HG03139 (cell line): Measurements from ENCODE around the gene LCK.
"Not testable (repeated sequence)": the region's sequence is repeated elsewhere in the genome, so short reads cannot be mapped to it uniquely, and the experiment has no call there.

Source experiments
- ATAC-seq: cut with Tn5 transposase; IDR thresholded peaks from one replicate; pipeline ENCODE4 v1.9.1; 2021; ENCODE audit not compliant: unreplicated experiment

LCK gene

GRCh38 chr1:32239790-32240139 is 11.3 kb upstream of the LCK start:
- ATAC-seq = no peak

DNA sequence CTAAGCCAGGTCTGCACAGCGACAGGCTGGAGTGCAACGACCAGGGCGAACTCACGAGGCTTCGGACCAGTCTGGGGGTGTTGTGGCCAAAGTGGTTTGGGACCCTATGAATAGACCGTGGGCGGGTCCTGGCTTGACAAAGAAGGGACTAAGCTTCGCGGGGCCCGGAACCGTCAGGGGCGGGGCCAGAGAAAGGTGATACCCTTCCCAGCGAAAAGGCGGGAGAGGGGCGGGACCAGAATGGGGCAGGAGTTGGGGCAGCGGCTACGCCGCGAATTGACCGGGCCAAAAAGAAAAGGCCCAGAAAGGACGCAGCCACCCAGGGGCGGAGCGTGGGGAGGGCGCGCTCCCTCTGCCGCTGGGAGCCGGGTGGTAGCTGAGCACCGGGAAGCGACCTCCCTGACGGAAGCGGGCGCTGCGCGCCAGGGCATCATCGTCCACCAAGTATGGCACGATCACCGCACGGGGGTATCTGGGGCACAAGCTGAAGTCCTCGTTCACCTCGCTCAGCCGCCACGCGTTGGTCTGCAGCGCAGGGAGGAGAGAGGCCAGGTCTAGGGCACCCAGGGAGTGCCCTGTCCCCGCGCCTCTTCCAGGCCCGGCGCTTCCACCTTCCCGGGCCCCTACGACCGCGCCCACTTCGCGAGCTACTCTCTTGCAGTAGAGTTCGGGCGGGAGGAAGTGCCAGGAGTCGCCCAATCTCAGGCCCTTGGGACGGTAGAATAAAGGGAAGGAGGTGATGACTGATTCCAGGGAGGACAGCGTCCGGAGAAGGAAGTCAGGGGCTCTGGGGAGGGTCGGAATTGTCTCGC is 10.7 kb upstream of the LCK start:
- no peak for ATAC-seq

DNA sequence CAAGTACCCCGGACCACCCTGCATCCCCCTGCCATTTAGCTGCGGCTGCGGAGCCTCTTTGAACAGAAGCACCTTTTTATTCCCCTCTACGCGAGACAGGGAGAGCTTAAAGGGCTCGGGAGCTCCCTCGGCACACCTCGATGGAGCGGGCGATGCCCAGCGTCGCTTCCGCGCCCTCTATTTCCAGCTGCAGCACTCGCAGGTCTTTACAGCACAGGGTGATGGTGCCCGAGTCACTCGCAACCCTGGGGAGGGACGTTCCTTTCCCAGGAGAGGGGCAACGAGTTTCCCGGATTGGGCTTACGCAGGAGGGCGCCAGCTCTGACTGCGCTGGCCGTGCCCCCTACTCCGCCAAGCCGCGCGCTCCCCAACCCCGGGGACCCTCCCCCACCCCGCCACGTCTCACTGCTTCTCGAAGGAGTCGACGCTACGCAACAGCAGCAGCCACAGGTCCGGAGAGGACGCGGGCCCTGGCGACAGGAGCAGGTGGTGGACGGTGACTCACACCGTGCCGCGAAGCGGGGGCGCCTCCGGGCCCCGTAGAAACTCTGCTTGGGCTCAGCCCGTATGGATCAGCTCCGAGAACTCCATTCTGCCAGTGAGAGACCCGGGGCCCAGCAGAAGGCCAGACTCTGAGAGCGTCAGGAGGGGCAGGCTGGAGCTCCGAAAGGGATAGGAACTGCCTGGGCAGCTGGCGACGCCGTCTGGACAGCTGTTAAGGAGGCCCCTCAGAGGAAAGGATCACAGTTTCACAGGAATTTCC is 9.9 kb upstream of the LCK start:
- no peak for ATAC-seq

DNA sequence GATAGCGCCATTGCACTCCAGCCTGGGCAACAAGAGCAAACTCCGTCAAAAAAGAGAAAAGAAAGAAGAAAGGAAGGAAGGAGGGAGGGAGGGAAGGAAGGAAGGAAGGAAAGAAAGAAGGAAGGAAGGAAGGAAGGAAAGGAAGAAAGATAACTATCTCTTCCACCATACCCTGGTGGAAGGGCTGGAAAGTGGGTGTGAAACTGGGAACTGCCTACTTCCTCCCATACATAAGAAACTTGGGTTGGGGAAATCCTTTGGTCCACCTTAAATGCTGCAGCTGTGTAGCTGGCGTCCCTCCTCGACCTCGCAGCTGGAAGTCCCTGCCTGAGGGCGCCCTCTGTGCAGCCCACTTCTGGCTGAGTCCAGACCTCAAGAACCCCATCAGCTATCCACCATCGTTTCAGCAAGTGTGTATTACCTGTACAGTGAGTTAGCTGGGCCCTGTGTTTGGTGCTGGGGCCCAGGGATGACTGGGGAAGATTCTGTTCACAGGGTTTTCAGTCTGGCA is 8.7 kb upstream of the LCK start:
- no peak for ATAC-seq

DNA sequence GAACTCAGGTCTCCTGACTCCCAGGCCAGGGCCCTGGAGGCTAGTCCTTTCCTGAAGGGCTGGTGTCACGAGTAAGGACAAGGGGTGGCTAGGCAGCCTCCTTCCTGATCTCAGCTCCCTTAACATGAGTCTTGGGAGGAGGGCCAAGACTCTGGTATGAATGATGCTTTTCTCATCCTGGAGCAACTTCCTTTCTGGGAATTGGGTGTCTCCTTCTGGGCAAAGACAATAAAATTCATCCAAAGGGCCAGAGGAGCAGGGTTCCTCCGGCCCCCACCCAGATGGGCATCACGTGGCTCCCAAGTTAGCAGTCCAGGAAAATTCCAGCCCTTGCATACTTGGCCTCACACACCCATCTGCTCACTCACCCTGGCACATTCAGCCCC is 4.2 kb upstream of the LCK start, which contains the start of gene FAM167B:
Gene FAM167B (plus strand): TSS at position 335 of the 386 bp plus-strand sequence. CDS start 200 bp downstream, outside the sequence.
- no peak for ATAC-seq

DNA sequence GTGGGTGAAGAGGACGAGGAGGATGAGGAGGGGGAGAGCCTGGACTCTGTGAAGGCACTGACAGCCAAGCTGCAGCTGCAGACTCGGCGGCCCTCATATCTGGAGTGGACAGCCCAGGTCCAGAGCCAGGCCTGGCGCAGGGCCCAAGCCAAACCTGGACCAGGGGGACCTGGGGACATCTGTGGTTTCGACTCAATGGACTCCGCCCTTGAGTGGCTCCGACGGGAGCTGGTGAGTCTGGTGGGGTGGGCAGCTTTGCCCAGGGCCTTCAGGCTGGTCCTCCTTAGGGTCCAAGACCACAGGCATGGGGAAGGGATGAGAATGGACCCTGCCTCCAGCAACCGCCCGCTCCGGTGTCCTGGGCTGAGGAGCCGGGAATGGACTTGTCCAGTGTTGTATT is 3.6 kb upstream of the LCK start:
- no peak for ATAC-seq

DNA sequence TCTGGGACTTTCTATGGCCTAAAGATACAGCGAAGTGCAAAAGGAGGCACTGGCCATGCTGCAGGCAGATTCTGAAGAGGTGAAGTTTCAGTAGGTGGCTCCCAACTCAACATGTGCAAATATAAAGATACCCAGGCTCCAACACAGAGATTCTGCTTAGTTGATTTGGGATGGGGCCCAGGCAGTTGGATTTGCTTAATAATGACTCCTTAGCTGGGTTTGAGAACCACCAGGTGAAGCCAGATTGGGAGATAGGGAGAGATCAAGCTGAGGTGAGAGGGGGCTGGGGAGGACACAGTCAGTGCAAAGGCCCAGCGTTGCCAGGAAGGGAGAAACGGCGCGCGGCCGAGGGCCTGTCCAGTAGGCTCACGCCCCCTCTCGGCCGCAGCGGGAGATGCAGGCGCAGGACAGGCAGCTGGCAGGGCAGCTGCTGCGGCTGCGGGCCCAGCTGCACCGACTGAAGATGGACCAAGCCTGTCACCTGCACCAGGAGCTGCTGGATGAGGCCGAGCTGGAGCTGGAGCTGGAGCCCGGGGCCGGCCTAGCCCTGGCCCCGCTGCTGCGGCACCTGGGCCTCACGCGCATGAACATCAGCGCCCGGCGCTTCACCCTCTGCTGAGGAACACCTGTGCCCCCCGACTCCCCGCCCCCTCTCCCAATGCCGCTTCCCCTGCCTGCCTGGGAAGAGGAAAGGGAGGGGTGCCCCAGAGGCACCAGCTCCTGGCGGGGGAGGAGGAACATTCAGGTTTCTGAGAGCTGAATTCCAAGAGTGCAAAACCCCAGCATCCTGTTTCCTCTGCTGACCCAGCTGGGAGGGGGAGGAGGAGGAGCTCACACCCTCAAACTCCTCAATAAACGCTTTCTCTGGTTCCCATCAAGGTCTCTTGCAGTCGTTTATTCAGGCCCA is 2.8 kb upstream of the LCK start:
- no peak for ATAC-seq

GRCh38 chr1:32249831-32250525 is 1.1 kb upstream of the LCK start:
- peak; percentile 57 for ATAC-seq

DNA sequence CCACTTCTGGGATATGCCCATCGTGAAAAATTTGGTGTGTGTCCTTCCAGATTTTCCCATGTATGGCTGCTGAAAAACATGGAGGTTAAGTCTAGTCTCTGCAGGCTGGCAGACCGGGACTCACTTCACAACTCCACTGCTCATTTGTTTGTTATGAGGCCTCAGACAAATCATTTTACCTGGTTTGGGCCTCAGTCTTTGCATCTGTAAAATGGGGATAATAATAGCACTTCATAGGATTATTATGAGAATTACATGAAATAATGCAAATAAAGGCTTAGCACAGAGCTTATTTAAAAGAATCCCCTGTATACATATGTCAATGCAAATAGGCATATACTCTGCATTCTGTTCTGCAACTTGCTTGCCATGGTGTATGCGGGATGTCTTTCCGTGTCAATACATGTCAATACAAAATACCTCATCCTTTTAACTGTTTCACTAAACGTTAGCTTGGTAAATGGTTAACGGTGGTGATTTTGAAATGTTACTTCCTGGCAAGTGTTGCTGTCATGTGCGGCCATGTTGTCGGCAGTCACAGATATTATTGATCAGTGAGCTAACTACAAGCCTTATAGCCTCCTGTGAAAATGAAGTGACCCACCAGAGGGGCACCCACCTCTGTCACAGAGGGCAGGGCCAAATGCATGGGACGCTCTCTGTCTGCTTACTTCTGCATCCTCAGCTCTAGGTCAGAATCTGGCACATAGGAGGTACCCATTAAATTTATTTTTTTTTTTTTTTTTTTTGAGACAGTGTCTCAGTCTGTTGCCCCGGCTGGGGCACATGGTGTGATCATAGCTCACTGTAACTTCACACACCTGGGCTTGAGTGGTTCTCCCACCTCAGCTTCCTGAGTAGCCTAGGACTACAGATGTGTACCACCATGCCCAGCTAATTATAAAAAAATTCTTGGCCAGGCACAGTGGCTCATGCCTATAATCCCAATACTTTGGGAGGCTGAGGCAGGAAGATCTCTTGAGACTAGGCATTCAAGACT is 4.3 kb downstream of the LCK start:
- no peak for ATAC-seq

GRCh38 chr1:32256473-32257226 is 5.6 kb downstream of the LCK start:
- no peak for ATAC-seq

GRCh38 chr1:32257227-32257508 is 6.1 kb downstream of the LCK start:
- ATAC-seq = no peak

GRCh38 chr1:32263236-32263593 is 12.2 kb downstream of the LCK start:
- not testable (repeated sequence) for ATAC-seq

- ATAC-seq = no peak
Observed at GRCh38 chr1:32263744-32264143, 12.7 kb downstream of the LCK start.

DNA sequence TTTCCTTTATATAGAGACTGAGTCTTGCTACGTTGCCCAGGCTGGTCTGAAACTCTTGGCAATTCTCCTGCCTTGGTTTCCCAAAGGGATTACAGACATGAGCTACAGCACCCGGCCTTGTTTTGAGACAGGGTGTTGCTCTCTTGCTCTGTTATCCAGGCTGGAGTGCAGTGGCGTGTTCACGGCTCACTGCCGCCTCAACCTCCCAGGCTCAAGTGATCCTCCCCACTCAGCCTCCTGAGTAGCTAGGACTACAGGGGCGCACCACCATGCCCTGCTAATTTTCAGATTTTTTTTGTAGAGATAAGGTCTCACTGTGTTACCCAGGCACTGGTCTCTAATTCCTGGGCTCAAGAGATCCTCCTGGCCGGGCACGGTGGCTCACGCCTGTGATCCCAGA is 14.8 kb downstream of the LCK start:
- ATAC-seq = no peak

DNA sequence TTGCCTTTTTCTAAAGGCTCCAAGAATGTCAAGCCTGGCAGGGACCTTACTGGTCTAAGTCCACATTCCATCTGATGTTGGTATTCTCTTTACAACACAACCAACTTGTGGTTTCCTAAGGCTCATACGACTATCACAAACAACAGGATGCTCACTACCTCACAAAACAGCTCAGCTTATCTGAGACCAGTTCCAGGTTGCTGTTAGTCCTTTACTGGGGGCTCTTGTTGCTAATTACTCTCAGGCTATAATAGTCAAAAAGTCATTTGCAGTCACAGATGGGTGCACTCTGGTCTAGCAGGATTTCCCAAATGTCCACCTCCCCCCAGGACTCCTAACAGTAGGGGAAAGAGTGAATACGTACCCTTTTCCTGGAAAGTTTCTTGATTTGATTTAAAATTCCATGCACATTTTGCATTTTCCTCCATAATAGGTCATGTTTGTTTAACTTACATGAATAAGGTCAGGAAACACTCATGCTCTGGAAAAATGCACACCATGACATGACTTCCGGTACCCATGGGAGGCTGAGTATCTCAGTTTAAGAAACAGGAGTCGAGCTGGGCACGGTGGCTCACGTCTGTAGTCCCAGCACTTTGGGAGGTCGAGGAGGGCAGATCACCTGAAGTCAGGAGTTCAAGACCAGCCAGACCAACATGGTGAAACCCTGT is 16.0 kb downstream of the LCK start:
- no peak for ATAC-seq

DNA sequence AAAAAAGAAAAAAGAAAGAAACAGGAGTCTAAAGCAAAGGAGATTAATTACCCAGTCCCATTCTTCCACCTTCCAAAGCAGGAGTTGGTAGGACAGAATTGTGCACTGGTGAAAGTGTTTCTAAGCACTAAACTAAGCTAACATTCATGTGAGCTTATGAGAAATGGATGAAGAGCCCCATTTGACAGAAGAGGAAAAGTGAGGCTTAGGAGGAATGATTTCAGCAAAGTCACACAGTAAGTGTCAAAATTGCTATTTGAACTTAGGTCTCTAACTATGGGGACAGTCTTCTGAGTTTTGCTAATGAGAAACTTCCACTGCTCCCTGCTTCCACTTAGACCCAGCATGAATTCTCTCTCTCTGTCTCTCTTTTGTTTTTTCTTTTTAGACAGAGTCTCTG is 18.7 kb downstream of the LCK start:
- no peak for ATAC-seq

DNA sequence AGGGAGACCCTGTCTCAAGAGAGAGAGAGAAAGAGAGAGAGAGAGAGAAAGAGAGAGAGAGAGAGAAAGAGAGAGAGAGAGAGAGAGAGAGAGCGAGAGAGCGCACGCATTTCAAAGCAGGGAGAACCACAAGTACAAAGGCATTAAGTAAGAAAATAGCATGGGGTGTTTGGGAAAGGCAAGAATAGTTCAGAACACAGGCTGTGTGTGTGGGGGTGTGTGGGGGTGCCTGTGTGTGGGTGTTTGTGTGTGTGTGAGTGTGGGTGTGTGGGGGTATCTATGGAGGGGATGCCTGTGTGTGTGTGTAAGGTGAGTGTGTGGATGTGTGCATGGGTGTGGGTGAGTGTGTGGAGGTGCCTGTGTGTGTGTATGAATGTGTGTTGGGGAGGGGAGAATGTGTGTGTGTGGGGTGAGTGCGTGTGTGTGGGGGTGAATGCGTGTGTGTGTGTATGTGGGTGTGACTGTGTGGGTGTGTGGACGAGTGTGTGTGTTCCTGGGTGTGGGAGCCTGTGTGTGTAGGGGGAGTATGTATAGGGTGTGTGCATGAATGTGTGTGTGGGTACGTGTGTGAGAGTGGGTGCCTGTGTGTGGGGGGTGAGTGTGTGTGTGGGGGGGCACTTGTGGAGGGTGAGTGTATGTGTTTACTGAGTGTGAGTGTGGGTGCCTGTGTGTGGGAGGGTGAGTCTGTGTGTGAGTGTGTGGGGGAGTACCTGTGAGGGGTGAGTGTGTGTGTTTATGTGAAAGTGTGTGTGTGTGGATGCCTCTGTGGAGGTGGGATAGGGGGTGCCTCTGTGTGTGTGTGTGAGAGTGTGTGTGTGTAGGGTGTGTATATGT is 21.7 kb downstream of the LCK start:
- ATAC-seq = no peak
